ENCODE data around the gene CPXM1.

GRCh38 chr20:2816583-2817340 is 16.3 kb upstream of the CPXM1 start:
- TF ChIP-seq POLR2AphosphoS5 (IDR thresholded peaks at IDR 0.05; ENCODE audit: insufficient read depth in 1 of 2, low read depth in 1 of 2): no peak
- TF ChIP-seq CTCF (IDR thresholded peaks at IDR 0.05): no peak
- TF ChIP-seq POLR2A (IDR thresholded peaks at IDR 0.05): no peak

Data from vagina (tissue), 2 donors.